ENCODE results near the gene MAP3K5.

- TF ChIP-seq CTCF (IDR thresholded peaks at IDR 0.05) (no peak), POLR2A (IDR thresholded peaks at IDR 0.05) (no peak)
Measured at GRCh38 chr6:136514591-136514990, 277.7 kb downstream of the MAP3K5 start.
